ENCODE results near the gene THBS1. TPM values are rescaled to one million over a fixed set of nuclear protein-coding genes. Genes with fewer than 3 reads are reported as not detected.

THBS1 gene
- total RNA-seq, 1 experiment from 2014 or later = 393 TPM

- peaks cover 46% of the 10 kb centered on the region for H3K4me1 Mint-ChIP-seq (ENCODE audit: insufficient read depth, unreplicated experiment)
- H3K27me3 Mint-ChIP-seq (ENCODE audit: insufficient read depth, unreplicated experiment) = no peaks in the 10 kb centered on the region
- TF ChIP-seq, protein P1, sequence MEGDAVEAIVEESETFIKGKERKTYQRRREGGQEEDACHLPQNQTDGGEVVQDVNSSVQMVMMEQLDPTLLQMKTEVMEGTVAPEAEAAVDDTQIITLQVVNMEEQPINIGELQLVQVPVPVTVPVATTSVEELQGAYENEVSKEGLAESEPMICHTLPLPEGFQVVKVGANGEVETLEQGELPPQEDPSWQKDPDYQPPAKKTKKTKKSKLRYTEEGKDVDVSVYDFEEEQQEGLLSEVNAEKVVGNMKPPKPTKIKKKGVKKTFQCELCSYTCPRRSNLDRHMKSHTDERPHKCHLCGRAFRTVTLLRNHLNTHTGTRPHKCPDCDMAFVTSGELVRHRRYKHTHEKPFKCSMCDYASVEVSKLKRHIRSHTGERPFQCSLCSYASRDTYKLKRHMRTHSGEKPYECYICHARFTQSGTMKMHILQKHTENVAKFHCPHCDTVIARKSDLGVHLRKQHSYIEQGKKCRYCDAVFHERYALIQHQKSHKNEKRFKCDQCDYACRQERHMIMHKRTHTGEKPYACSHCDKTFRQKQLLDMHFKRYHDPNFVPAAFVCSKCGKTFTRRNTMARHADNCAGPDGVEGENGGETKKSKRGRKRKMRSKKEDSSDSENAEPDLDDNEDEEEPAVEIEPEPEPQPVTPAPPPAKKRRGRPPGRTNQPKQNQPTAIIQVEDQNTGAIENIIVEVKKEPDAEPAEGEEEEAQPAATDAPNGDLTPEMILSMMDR (IDR thresholded peaks at IDR 0.05; ENCODE audit: unreplicated experiment) = no peak
- no peak for DNase-seq (ENCODE audit: unreplicated experiment)
- peaks cover 86% of the 10 kb centered on the region for H3K36me3 Mint-ChIP-seq (ENCODE audit: insufficient read depth, unreplicated experiment)
- ChIA-PET CTCF (interaction anchor here (0.6 to 8.4 kb wide), 11 partner anchors 24 to 768 kb away, joined by 3 to 141 read pairs (median 5); no protein-coding TSS in a partner anchor), POLR2A (interaction anchor here (0.5 to 1.4 kb wide), 4 partner anchors 29 to 985 kb away, joined by 3 to 4 read pairs (median 4); no protein-coding TSS in a partner anchor)
- intact Hi-C loops (cut with micrococcal nuclease) = loop anchor here (5.0 kb wide), 3 partner anchors 73 to 273 kb away; no protein-coding TSS in a partner anchor
- H3K27ac Mint-ChIP-seq (ENCODE audit: low read depth, unreplicated experiment) = peak overlapping the region; percentile 75
- H3K4me3 Mint-ChIP-seq (ENCODE audit: unreplicated experiment) = peak overlapping the region; percentile 78
- BruUV-seq (replicated peaks) = no TSS peak
- no peaks in the 10 kb centered on the region for H3K9me3 Mint-ChIP-seq (ENCODE audit: unreplicated experiment)
Observed at GRCh38 chr15:39584662-39585388, 3.9 kb downstream of the THBS1 start.

GRCh38 chr15:39585389-39585841, 4.5 kb downstream of the THBS1 start:
- POLR2A ChIA-PET = interaction anchor here (0.7 to 1.4 kb wide), 3 partner anchors 51 to 397 kb away, joined by 3 to 4 read pairs (median 3); no protein-coding TSS in a partner anchor

DNA sequence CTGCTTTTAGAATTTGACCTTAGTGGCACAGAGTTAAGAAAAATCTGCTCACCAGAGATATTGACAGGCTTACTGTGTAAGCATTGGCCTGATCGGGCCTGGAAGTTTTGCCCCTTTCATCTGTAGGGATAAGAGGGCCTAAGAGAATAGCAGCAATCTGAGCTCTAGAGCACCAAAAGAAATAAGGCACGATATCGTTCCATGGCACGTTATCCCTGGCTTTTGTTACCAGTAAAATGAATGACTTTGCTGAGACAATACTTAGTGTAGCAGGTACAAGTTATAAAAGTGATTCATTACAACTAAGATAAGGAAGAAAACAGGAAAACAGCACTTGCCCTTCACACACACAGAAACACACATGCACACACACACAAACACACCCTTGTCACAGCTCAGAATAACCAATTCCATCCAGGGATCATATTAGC, 5.0 kb downstream of the THBS1 start:
- Mint-ChIP-seq H3K27ac (ENCODE audit: low read depth, unreplicated experiment) (peak overlapping the region; percentile 75), H3K4me1 (ENCODE audit: insufficient read depth, unreplicated experiment) (peaks cover 46% of the 10 kb centered on the region), H3K36me3 (ENCODE audit: insufficient read depth, unreplicated experiment) (peaks cover 97% of the 10 kb centered on the region), H3K4me3 (ENCODE audit: unreplicated experiment) (peak overlapping the region; percentile 78), H3K9me3 (ENCODE audit: unreplicated experiment) (no peaks in the 10 kb centered on the region), H3K27me3 (ENCODE audit: insufficient read depth, unreplicated experiment) (no peaks in the 10 kb centered on the region)
- intact Hi-C loops (cut with micrococcal nuclease) = no loop called here
- ChIA-PET CTCF (interaction anchor here (0.8 to 8.4 kb wide), 6 partner anchors 23 to 769 kb away, joined by 3 to 141 read pairs (median 4); no protein-coding TSS in a partner anchor), POLR2A (interaction anchor here (0.7 to 1.4 kb wide), 5 partner anchors 22 to 397 kb away, joined by 3 read pairs; no protein-coding TSS in a partner anchor)
- TF ChIP-seq, protein P1 (IDR thresholded peaks at IDR 0.05; ENCODE audit: unreplicated experiment) = no peak
- BruUV-seq (replicated peaks) = no TSS peak
- no peak for DNase-seq (ENCODE audit: unreplicated experiment)

More at GRCh38 chr15:39585389-39585841, 4.5 kb downstream of the THBS1 start:
- CTCF ChIA-PET = interaction anchor here (0.6 to 8.4 kb wide), 5 partner anchors 23 to 413 kb away, joined by 3 to 141 read pairs (median 5); no protein-coding TSS in a partner anchor
- H3K27me3 Mint-ChIP-seq (ENCODE audit: insufficient read depth, unreplicated experiment) = no peaks in the 10 kb centered on the region
- no TSS peak for BruUV-seq (replicated peaks)
- no peaks in the 10 kb centered on the region for H3K9me3 Mint-ChIP-seq (ENCODE audit: unreplicated experiment)
- H3K4me3 Mint-ChIP-seq (ENCODE audit: unreplicated experiment) = peak overlapping the region; percentile 78
- H3K27ac Mint-ChIP-seq (ENCODE audit: low read depth, unreplicated experiment) = peak overlapping the region; percentile 75
- intact Hi-C loops (cut with micrococcal nuclease) = no loop called here
- TF ChIP-seq, protein P1 (IDR thresholded peaks at IDR 0.05; ENCODE audit: unreplicated experiment) = no peak
- H3K4me1 Mint-ChIP-seq (ENCODE audit: insufficient read depth, unreplicated experiment) = peaks cover 46% of the 10 kb centered on the region
- DNase-seq (ENCODE audit: unreplicated experiment) = no peak
- peaks cover 92% of the 10 kb centered on the region for H3K36me3 Mint-ChIP-seq (ENCODE audit: insufficient read depth, unreplicated experiment)

Data from MCF 10A (cell line).